HTR-8/SVneo (cell line): ENCODE results near the gene KRT79.

Experiments used
- DNase-seq: peaks from one replicate; pipeline ENCODE4 v3.0.0; 2011; ENCODE audit warnings: low spot score, mixed read lengths; ENCODE audit not compliant: insufficient read length
- FAIRE-seq: peaks from 2 replicates; lab custom pipeline; 2011; peaks lifted over from hg19 to GRCh38; lab: Jason Lieb, UNC

KRT79 gene

DNA sequence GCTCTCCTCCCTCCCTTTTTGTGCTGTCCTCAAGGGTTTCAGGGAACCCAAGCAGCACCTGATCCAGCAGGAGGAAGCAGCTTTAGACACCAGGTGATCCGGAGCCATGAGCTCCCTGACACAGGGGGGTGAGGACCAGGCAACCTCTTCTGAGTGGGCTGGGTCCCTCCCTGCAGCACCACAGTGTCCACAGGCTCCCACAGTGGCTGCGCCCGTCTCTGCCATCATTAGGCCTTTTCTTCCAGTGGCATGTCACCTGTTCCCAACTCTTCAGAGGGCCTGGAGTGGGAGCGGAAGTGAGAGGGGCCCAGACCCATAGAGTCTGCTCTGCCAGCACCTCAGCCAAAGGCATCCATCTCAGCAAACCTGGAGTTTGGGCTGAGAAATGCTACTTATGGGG lies 56.5 kb downstream of the KRT79 start:
- DNase-seq (no peak), FAIRE-seq (no peak)

DNA sequence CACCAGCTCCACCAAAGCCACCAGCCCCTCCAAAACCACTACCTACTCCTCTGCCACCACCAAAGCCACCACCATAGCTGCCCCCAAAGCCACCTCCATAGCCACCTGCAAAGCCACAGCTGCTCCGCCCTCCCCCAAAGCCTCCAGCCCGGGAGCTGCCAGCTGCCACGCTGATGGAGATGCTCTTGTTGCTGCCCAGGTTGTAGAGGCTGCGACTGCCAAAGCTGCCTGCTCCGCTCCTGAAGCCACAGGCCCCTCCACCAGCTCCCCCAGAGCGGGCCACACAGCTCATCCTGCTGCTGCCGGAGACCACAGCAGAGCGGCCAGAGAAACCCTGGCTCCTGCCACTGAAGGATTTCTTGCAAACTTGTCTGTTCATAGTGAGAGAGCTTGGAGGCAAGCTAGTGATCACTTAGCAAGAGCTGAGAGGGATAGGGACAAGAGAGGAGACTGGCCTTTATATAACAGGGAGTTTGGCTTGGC lies 57.2 kb downstream of the KRT79 start, which contains the start of gene KRT76:
TSS of gene KRT76 (minus strand) at position 433 of the 483 bp plus-strand sequence. CDS start at position 379, 54 bp downstream.
- DNase-seq, result no peak
- no peak for FAIRE-seq

GRCh38 chr12:52776435-52776834 lies 57.7 kb downstream of the KRT79 start:
- FAIRE-seq (no peak), DNase-seq (no peak)

GRCh38 chr12:52774629-52775250 lies 59.4 kb downstream of the KRT79 start:
- no peak for FAIRE-seq
- no peak for DNase-seq

DNA sequence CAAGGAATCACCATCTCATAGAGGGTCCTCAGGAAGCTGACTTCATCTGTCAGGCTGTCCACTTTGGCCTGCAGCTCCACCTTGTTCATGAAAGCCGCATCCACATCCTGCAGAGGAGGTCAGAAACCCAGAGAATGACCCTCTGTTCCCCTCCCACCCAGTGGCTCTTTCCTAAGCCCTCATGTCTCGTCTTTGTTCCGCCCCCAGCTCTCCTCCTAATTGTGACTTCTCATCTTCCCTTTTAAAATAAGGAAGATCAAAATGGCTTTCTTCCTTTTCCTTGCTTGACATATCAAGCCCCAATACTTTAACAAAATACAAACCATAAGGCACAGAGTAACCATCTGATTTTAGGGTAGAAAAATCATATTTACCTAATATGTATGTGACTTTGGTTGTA lies 61.3 kb downstream of the KRT79 start:
- FAIRE-seq (no peak), DNase-seq (no peak)

DNA sequence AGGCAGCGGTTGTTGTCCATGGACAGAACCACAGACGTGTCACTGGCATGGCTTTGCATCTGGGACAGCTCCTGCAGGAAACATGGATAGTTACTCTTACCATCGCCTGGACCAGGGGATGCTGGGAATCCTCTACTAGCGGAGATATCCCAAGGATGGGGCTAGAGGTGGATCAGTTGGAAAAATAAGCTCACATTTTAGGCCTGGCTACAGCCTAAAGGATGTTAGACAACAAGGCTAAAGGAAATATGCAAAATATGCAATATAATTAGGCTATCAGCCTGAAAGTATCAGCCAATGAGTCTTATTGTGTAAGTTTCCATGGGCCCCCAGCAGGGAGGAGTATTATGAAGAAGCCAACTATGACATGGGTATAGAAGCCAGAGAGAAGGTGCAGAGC lies 61.9 kb downstream of the KRT79 start:
- no peak for DNase-seq
- no peak for FAIRE-seq

- FAIRE-seq (no peak), DNase-seq (no peak)
These were observed 62.6 kb downstream of the KRT79 start for GRCh38 chr12:52771505-52771904.
